ENCODE results near the gene TTLL5.
"Not testable (repeated sequence)": the region's sequence is repeated elsewhere in the genome, so short reads cannot be mapped to it uniquely, and the experiment has no call there.

Gene TTLL5

DNA sequence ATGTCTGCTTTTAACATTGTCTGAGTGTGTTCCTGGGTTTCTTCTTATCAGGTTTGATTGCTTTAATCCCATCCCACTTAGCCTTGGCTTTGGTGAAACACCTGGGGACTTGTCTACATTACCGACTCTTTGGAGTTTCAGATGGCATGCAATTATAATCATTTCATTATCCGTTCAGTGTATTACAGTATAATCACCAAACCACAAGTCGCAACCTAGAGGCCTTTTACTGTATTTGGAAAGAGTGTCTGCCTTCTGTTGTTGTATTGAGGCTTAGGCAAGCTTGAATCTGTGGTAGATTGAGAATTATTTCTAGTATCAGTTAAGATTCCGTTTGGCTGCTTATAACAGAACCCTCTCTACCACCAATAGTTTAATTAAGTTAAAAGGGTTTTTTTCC, 216.8 kb downstream of the TTLL5 start:
- no peak for DNase-seq

DNA sequence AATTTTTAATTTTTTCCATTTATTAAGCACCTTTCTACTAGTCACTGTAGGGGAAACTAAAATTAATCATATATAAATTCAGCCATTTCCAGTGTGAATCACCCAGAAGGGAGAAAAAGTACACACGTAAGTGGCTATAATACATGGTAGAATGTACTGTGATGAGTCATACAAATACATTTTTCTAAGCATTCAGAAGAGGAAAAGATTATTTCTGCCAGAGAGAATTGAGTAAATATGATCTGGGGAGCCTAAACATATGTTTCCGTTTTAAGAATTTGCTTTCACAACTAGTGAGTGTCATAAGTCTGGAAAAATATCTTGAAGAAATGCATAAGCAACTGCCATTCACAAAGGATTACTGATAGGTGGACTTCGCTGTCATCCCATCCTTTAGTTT, 218.0 kb downstream of the TTLL5 start:
- DNase-seq = no peak

DNA sequence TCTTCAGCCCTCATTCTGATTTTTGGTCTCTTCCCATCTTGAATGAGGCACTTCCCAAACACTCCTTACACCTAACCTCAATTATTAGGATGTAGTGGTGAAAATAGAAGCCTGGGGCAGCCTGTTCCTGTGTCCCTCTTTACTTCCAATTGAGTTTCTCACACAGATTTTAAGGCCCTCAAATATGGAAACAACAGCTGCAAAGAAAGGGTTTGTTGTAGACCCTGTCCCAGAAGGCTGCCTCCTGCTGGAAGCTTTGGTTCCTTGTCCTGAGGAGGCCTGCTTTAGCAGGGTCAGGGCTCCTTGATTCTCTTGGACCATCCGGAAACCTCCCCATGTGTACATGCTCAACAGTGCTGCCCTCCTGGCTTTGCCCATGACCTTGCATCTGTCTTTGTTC, 219.5 kb downstream of the TTLL5 start:
- DNase-seq = no peak

DNA sequence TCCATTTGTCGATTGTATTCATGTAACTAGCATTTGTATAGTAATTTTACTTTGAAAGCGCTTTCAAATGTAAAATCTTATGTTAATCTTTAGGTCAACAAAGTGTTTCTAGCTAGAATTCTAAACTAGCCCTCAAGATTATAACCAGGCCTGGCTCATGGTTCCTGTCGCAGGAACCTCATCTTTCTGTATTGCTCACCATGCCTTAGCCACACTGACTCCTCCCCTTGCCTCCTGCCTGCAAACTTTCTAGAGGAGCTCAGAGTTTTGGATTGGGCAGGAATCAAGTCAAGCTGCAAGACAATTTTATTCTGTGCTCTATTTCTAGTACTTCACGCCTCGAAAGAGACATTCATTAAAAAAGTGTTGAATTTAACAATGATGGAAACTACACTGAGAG, 220.9 kb downstream of the TTLL5 start:
- DNase-seq = no peak

DNA sequence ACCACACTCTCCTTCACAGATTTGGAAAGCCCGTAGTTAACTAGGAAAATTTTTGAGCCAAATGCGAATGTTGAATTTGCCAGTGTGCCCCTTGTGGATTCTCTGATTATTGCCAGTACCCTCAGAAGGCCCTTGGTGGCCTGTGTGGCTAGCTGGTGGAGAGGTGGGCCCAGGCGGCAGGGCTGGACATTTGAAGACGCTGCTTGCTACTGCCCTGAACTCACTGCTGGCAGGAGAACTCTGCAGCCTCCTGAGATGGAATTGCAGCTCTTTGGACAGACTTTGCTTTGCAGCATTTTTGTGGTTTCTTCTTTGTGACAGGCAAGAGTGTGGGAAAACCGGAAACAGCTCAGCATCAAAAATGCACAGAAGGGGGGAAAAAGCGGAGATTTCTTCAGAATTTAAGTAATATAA, 223.2 kb downstream of the TTLL5 start:
- no peak for DNase-seq

DNA sequence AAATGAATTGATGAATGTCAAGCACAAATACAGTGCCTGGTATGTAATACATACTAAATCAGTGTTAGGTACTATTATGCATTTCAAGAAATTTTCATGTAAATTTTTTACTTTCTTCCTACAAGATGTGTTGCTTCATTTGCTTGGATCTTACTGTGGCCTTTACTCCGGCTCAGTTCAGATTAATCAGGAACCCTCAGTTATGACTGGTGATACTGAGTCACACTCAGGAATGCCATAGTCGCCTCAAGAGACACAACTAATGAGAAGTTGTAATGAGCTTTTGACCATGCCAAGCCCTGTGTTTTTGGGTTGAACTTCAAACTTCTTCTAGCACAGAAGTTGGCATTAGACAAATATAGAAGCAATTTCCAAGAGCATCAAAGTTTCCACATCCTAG, 224.8 kb downstream of the TTLL5 start:
- no peak for DNase-seq

DNA sequence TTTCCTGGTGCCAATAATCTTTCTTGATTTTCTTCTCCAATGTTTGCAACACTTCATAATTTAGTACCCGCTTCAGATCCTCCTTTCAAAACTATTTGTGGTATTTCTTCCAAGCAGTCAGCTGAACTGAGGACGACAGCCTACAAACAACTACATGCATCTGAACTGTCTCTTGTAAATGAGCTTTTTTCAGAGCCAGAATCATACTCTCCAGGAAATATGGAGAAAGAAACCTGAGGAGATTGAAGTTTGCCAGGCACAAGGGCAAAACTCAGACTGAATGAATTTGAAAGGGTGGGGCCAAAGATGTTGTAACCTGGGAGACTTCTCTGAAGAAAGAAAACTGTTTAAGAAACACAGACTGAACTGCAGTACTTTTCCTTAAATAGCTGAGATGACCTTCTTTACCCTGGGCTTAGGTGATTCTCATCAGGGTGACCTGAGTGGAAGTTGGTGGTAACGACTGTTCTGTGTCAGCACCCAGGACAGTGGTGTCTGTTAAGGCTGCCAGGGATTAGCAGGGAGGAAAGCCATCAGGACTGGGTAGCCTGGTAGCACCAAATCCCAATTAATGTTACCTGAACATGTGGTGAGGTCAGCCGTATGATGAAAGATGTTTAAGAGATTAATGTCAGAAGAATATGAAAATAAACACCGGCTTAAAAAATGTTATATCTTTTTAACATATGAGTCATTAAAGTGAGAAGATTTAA, 225.7 kb downstream of the TTLL5 start:
- DNase-seq = no peak

DNA sequence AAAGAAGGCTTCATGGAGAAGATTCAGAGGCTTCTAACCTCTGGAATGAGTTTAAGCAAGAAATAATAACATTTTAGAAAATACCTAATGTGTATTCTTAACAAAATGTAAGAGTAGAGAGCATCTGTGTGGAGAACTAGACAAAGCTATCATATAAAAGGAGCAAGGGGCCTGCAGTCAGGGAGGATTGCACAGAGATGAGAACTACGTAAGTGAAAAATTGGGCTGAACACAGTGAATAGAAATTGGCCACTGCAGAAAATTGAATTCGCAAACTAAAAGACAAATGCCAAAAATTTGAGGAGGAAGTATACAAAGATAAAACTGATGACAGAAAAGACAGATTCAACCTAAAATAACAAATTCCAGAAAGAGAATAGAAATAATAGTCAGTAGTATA, 227.9 kb downstream of the TTLL5 start:
- DNase-seq = no peak

DNA sequence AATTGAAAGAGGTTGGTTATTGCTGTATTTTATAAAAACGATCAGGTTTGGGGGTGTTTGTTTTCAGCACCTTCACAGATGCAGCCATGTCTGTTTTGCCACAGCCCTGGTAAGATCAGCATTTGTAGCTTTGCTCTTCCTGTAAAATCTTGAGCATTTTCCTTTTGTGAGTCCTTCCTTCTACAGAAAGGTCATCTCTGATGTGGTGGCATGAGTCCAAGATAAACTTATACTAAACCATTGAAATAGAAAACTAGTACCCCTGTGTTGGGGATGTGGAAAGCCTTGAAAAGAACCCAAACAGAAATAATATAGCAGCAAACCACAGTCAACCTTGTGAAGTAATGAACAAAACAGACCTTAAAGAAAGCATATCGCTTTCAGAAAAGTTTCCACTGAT, 235.3 kb downstream of the TTLL5 start:
- no peak for DNase-seq

DNA sequence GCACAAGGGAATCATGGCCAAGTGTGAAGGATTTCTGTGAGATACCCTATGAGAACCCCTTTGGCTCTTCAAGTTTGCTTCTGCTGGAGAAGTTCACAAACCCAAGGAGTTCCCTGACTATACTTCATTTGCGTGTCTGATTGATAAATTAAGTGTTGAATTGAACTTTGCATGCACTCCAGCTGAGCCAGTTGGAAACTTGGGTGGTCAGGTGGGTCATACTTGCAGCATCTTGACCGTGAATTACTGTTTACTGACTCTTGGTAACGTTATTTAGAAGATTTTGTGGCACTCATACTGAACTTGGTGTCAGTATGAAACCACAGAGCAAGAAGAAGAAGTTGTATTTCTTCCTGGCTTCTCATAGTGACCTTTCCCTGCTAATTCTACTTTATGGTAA, 243.3 kb downstream of the TTLL5 start:
- DNase-seq = no peak

DNA sequence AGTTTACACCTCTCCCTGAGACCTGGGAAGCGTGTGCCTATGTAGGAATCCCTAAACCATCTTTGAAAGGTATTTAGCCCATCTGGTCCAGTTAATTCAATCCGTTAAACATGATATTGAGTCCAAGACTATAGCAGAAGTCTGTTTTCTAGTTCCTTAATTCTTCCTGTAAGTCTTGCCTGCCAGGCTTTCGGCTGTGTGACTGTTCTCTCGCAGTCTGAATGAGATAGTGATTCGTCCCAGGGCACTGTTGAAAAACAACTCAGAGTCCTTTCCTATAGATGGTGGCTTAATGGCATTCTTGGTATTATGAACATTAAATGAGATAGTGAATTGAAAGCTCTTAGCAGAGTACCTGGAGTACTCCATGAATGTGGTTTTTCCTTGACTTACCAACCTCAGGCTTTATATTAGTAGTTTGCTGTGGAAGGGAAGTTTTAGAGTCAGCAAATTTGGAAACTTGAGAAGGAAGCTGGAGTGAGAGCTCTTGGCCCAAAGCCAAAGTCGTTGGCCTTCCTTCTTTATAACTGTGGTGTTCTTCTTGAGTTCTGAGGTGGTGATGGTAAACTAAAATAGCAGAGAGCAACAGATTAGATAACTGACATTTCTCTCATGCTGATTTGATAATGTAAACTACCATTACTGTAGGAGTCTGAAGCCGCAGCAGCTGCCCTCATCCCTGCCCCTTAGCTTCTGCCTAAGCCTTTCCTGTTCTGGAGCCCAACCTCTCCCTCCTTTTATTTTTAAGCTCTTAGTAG, 244.3 kb downstream of the TTLL5 start:
- DNase-seq = no peak

DNA sequence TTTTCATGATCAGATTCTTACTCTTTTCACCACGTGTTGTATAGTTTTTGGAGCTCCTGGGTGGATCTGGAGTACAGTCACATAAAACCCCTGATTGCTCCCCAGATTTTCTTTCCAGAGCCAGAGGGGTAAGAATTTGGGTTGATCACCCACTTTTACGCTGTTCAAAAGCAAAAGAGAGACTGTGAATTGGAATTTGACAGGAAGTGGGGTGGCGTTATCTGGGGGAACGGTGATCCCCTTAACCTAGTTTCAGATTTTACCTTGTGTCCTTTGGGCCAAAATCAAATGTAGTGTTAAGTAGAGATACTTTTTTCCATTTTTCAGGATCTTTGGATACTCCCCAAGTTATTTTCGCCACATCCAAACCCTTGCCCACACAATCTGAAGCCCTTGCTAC, 245.2 kb downstream of the TTLL5 start:
- no peak for DNase-seq

DNA sequence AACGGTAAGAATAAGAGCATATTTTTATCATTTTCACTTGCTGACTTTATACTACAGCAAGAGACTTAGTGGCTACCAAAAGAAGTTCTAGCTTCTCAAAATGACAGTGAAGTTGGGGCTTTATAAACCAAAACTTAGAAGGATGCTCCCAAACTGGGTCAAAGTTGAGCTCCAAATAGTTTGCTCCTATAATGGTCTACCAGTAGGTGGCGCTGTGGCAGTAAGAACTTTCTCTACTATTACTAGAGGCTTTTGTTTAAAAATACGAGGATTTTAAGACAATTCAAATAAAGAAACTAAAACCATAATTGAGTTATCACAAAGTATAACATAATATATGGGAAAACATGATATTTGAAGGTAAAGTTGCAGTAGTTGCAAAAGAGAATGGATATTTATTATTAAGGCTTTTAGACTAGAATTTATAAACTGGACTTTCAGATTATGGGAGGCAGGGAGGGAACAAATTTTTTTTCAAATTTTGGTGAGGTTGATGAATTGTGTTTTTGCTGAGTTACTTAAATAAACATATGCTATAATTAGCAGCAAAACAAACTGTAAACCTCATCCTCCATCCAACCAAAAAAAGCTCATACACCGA, 245.7 kb downstream of the TTLL5 start:
- DNase-seq = peak; percentile 19

DNA sequence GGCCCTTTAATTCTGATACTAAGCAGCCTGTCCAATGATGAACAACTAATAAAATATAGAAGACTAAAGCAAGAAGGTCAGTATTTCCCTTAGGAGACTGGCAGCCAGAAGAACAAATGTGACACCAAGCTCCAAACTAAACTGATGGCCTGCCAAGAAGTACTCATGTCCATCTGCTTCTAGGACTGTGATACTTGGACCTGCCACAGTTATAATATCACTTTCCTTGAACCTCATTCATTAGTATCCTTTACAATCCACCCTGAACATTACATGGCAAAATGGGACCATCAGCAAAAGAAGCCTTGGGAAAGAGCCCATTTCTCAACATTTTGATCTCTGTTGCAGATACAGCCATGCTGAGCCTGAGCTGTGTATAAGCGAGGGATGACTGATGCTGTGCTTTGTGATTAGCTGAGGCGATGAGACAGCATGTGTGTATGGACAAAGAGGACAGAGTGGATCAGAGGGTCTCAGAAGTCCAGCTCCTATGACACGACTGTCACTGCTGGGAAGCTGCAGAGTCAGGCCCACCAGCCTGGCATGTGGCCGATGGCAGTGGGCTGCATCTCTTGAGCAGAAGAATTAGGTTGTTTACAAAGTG, 246.8 kb downstream of the TTLL5 start:
- no peak for DNase-seq

DNA sequence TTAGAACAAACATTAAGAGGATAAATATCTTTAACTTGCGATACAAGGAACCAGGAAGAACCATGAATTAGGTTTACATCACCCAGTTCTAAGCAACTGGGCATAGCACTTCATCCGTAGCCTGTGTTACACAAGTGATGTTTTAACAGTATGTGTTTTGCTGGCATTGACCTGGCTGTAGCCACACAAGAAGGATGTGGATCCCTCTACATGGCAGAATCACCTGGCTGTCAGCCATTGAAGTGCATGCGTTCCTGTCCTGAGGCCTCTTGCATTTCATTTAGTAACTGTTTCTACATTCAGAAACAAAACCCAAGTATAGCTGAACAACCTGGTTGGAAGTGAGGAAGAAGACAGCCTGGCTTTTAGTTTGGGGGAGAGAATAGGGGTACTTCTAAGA, 248.6 kb downstream of the TTLL5 start:
- DNase-seq = no peak

DNA sequence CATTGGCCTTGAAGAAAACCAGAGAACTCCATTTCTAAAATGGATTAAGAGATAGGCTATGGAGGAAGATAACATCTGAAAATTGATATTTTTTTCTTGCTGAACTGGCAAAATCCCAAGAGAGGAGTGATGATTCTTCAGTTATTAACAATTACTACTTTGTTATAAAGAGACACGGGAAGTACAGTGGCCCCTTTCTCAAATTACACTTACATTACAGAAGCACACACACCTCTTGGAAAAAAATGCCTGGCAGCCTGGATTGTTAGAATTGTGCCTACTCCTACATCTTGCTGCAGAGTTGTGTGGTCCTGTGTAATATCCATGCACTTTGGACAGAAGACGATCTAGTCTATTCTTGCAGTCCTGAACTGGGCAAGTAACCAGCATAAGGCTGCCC, 249.0 kb downstream of the TTLL5 start:
- DNase-seq = no peak

DNA sequence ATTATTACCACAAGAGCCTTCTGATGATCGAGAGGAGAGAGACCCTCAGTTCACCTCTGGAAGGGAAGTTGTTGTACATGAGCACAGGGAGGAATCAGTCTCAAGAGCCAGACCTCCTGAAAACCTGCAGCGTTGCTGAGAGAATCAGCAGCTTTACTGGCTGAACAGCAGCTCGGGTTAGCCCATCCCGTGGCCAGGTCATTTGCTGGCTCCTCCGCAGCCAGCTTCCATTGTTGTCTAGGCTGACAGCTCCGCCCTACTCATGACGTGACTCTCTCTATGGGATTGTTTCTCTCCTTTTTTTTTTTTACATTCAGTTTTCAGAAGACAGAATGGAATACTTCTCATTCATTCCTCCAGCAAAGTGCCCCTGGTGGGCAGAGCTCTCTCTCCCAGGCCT, 250.8 kb downstream of the TTLL5 start:
- DNase-seq = no peak

DNA sequence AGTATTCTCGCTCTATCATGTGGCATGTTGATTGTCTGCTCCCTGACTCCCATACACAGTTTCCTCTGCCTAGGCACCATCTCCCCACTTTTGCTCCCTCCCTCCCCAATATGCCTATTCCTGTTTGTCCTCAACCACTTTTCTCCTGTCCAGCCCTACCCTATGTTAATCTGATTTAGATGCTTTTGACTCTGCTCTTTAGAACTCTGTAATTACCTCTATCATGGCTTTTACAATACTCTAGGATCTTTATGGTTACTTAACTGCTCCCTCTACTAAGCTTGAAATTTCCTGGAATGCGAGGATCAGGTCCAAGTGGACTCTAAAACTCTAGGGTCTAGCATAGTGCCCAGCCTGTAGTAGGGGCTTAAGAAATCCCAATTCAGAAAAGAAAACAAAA, 252.1 kb downstream of the TTLL5 start:
- DNase-seq = no peak

DNA sequence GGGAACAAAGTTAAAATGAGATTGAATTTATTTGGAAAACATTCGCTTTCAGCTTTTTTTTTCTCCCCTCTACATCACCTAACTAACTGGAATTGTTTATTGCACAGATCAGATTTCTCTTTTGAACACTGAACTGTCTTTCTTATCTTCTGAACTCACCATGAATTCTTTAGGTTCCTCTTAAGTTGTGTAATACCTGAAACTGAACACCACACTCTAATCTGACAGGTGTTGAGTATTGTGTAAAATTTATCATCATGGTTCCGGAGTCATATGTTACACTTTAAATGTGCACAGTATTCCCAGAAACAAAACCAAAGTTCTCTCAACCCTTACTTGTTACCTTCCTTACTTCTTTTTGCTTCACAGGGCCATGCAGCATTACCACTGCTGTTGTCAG, 254.0 kb downstream of the TTLL5 start:
- DNase-seq = no peak

DNA sequence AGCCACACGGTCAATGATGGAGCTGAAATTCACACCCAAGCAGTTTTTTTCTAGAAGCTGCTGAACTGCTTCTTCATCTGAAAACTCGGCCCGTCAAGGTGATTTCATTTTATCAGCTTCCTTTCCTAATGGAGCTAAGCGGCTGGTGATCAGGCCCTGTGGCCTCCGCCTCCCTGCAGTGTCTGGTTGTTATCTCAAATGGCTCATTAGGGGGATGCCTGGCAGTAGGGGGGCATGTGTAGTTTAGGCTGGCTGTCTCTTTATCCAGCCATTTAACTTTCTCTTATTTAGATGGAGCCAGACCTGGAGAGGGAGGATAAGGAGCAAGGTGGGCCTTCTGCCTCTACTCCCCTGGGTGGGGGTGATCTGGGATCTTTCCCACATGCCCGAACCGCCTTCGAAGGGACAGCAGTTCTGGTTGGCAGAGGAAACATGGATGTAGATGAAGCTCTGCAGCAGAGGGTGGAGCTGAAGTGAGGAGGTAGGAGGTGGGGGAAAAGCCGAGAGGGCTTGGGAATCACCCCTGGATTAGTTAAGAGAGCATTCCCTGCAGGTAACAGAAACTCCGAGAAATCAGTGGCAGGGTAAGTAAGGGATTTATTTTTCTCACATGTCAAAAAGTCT, 256.4 kb downstream of the TTLL5 start:
- DNase-seq = no peak

DNA sequence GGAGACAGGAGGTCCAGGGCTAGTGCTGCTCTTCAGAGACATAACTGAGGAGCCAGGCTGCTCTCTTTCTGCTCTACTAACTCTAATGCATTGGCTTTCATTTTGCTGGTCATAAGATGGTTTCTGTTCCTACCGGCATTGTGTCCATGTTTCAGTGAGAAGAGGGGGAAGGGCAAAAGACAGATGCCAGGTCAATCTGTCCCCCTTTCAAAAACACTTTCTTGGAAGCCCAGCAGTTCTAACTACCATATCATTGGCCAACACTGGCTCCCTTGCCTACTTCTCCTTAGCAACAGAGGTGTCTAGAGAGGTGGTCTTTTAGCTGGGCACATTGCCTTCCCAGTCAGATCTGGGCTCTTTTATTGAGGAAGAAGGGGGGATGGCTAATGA, 256.9 kb downstream of the TTLL5 start:
- no peak for DNase-seq

DNA sequence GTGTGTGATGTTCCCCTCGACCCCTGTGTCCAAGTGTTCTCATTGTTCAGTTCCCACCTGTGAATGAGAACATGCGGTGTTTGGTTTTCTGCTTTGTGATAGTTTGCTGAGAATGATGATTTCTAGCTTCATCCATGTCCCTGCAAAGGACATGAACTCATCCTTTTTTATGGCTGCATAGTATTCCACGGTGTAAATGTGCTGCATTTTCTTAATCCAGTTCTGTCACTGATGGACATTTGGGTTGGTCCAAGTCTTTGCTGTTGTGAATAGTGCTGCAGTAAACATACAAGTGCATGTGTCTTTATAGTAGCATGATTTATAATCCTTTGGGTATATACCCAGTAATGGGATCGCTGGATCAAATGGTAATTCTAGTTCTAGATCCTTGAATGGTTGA, 259.4 kb downstream of the TTLL5 start:
- DNase-seq = not testable (repeated sequence)

DNA sequence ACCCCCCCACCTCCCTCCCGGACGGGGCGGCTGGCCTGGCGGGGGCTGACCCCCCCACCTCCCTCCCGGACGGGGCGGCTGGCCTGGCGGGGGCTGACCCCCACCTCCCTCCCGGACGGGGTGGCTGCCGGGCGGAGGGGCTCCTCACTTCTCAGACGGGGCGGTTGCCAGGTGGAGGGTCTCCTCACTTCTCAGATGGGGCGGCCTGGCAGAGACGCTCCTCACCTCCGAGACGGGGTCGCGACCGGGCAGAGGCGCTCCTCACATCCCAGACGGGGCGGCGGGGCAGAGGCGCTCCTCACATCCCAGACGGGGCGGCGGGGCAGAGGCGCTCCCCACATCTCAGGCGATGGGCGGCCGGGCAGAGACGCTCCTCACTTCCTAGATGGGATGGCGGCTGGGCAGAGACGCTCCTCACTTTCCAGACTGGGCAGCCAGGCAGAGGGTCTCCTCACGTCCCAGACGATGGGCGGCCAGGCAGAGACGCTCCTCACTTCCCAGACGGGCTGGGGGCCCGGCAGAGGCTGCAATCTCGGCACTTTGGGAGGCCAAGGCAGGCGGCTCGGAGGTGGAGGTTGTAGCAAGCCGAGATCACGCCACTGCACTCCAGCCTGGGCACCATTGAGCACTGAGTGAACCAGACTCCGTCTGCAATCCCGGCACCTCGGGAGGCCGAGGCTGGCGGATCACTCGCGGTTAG, 264.2 kb downstream of the TTLL5 start:
- not testable (repeated sequence) for DNase-seq

Data from CD4-positive, alpha-beta T cell treated with Interferon gamma for 1 hour (primary cell).